ENCODE measurements around the gene TTC34. TPM values are rescaled to one million over a fixed set of nuclear protein-coding genes. Genes with fewer than 3 reads are reported as not detected.

TTC34 gene
- total RNA-seq, 4 donors from 2014 or later = 0.27 to 0.62 (median 0.58) TPM; not detected in 1

GRCh38 chr1:2806591-2806990 lies 5.1 kb upstream of the TTC34 start:
- Histone ChIP-seq H3K36me3 (no peaks in the 10 kb centered on the region), H3K4me1 (no peaks in the 10 kb centered on the region), H3K27me3 (peaks cover 98% of the 10 kb centered on the region), H3K9me3 (peaks cover 0 to 5% (median 0%) of the 10 kb centered on the region in 3 donors), H3K27ac (no peak overlapping the region), H3K4me3 (no peak overlapping the region)
- TF ChIP-seq POLR2AphosphoS5 (IDR thresholded peaks at IDR 0.05) (no peak), EP300 (IDR thresholded peaks at IDR 0.05) (no peak), POLR2A (IDR thresholded peaks at IDR 0.05) (no peak)
- TF ChIP-seq, protein P1, sequence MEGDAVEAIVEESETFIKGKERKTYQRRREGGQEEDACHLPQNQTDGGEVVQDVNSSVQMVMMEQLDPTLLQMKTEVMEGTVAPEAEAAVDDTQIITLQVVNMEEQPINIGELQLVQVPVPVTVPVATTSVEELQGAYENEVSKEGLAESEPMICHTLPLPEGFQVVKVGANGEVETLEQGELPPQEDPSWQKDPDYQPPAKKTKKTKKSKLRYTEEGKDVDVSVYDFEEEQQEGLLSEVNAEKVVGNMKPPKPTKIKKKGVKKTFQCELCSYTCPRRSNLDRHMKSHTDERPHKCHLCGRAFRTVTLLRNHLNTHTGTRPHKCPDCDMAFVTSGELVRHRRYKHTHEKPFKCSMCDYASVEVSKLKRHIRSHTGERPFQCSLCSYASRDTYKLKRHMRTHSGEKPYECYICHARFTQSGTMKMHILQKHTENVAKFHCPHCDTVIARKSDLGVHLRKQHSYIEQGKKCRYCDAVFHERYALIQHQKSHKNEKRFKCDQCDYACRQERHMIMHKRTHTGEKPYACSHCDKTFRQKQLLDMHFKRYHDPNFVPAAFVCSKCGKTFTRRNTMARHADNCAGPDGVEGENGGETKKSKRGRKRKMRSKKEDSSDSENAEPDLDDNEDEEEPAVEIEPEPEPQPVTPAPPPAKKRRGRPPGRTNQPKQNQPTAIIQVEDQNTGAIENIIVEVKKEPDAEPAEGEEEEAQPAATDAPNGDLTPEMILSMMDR (IDR thresholded peaks at IDR 0.05) = no peak
- ATAC-seq = no peak
- 21 to 29% methylated on average over 9 to 11 of the region's 15 CpGs for WGBS, 2 donors (ENCODE audit: low coverage in 1 of 2)

DNA sequence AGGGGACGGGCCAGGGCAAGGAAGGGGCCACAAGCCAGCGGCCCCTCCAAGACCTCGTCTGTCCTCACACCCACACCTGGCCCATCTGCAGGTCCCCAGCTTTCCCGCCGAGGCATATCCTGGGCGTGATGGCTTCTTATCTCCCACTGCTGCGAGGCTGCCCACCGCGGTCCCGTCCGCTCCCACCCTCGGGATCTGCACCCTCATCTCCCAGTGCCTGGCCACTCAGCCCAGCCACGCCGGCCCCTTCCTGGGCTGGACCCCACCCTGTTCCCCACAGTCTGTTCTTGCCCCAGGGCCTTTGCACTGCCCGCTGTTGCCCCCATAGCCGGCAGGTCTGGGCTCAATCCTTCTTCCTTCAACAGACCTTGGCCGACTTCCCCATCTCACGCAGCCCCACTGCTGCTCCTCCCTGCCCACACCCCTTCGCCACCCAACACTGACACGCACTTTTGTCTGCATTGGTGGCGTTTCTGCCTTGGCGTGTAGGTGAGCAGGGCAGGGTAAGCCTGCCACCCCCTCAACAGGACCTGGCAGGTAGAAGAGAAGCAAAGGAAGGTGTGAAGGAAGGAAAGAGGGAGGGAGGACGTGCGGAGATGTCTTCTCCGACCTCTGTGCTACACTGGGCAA lies 4.4 kb upstream of the TTC34 start:
- no peaks in the 10 kb centered on the region for H3K36me3 ChIP-seq
- H3K9me3 ChIP-seq = no peaks in the 10 kb centered on the region
- no peaks in the 10 kb centered on the region for H3K4me1 ChIP-seq
- no peak overlapping the region for H3K27ac ChIP-seq
- no peak overlapping the region for H3K4me3 ChIP-seq
- 71 to 79% methylated on average over 16 of the region's 25 CpGs for WGBS, 2 donors (ENCODE audit: low coverage in 1 of 2)
- TF ChIP-seq POLR2A (IDR thresholded peaks at IDR 0.05) = no peak
- TF ChIP-seq, protein P1 (IDR thresholded peaks at IDR 0.05) = no peak
- TF ChIP-seq EP300 (IDR thresholded peaks at IDR 0.05) = no peak
- TF ChIP-seq POLR2AphosphoS5 (IDR thresholded peaks at IDR 0.05) = no peak
- H3K27me3 ChIP-seq = peaks cover 98% of the 10 kb centered on the region
- no peak for ATAC-seq

- Histone ChIP-seq H3K4me1 (no peaks in the 10 kb centered on the region), H3K36me3 (no peaks in the 10 kb centered on the region), H3K4me3 (no peak overlapping the region), H3K9me3 (no peaks in the 10 kb centered on the region), H3K27me3 (peaks cover 100% of the 10 kb centered on the region), H3K27ac (no peak overlapping the region)
- TF ChIP-seq, protein P1 (IDR thresholded peaks at IDR 0.05) = no peak
- TF ChIP-seq POLR2A (IDR thresholded peaks at IDR 0.05) (no peak), EP300 (IDR thresholded peaks at IDR 0.05) (no peak)
- WGBS, 2 donors (ENCODE audit: low coverage in 1 of 2) = 50% methylated on average over 7 of the region's 19 CpGs; no CpG with 5 or more reads in 1 of the 2 donors
- ATAC-seq = no peak
Observed at GRCh38 chr1:2804628-2805351, 3.3 kb upstream of the TTC34 start.

GRCh38 chr1:2803931-2804627 lies 2.6 kb upstream of the TTC34 start:
- peaks cover 100% of the 10 kb centered on the region for H3K27me3 ChIP-seq
- H3K36me3 ChIP-seq = no peaks in the 10 kb centered on the region
- WGBS, 2 donors (ENCODE audit: low coverage in 1 of 2) = no CpG with 5 or more reads among the region's 19 CpGs
- TF ChIP-seq EP300 (IDR thresholded peaks at IDR 0.05) (no peak), POLR2A (IDR thresholded peaks at IDR 0.05) (no peak), POLR2AphosphoS5 (IDR thresholded peaks at IDR 0.05) (no peak)
- TF ChIP-seq, protein P1 (IDR thresholded peaks at IDR 0.05) = no peak
- H3K27ac ChIP-seq = no peak overlapping the region
- no peak overlapping the region for H3K4me3 ChIP-seq
- H3K9me3 ChIP-seq = no peaks in the 10 kb centered on the region
- ATAC-seq = no peak
- H3K4me1 ChIP-seq = no peaks in the 10 kb centered on the region

All from gastroesophageal sphincter (tissue), 4 donors.